ENCODE results near the gene TRMT2B. TPM values are rescaled to one million over a fixed set of nuclear protein-coding genes. Genes with fewer than 3 reads are reported as not detected.
"Not testable (repeated sequence)": the region's sequence is repeated elsewhere in the genome, so short reads cannot be mapped to it uniquely, and the experiment has no call there.

TRMT2B gene
- total RNA-seq, 2 donors from 2014 or later: 14.1 to 19.8 TPM

DNA sequence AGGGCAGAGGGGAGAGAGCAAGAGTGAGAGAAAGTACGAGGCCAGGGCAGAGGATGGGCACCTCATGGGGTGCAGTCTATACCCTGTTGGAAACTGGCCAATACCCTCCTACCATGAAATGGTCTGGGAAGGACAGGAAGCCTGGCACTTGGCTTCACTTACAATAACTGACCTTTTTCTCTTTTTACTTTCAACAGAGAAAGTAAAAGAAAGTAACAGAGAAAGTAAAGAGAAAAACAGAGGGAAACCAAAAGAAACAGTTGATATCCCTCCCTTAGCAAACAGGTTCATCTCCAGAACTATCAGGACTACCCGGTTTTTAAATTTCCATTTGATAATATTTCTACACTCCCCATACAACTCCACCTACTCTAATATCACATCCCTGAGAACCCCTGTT, 61.8 kb downstream of the TRMT2B start:
- H3K27me3 Mint-ChIP-seq (ENCODE audit: insufficient read depth): no peaks in the 10 kb centered on the region
- H3K4me3 ChIP-seq (ENCODE audit: low read length): no peak overlapping the region
- peaks cover 46% of the 10 kb centered on the region for H3K9me3 Mint-ChIP-seq
- H3K4me1 Mint-ChIP-seq: no peaks in the 10 kb centered on the region
- H3K4me3 Mint-ChIP-seq: no peak overlapping the region
- H3K9me3 ChIP-seq (ENCODE audit: control insufficient read depth, low read length): no peaks in the 10 kb centered on the region
- H3K27ac ChIP-seq (ENCODE audit: low read depth, low read length): no peak overlapping the region
- H3K27me3 ChIP-seq (ENCODE audit: control insufficient read depth, insufficient read depth, low read length, poor library complexity, severe bottlenecking): no peaks in the 10 kb centered on the region
- 75 to 94% methylated on average over 1 to 2 of the region's 2 CpGs for WGBS, 2 experiments (ENCODE audit: insufficient coverage in 1 of 2, insufficient read length in 1 of 2)
- no peaks in the 10 kb centered on the region for H3K4me1 ChIP-seq (ENCODE audit: control insufficient read depth, insufficient read depth, low read length)
- no peak overlapping the region for H3K27ac Mint-ChIP-seq
- no peak for DNase-seq
- no peaks in the 10 kb centered on the region for H3K36me3 ChIP-seq (ENCODE audit: control insufficient read depth, insufficient read depth, low read length)
- TF ChIP-seq, protein P1, sequence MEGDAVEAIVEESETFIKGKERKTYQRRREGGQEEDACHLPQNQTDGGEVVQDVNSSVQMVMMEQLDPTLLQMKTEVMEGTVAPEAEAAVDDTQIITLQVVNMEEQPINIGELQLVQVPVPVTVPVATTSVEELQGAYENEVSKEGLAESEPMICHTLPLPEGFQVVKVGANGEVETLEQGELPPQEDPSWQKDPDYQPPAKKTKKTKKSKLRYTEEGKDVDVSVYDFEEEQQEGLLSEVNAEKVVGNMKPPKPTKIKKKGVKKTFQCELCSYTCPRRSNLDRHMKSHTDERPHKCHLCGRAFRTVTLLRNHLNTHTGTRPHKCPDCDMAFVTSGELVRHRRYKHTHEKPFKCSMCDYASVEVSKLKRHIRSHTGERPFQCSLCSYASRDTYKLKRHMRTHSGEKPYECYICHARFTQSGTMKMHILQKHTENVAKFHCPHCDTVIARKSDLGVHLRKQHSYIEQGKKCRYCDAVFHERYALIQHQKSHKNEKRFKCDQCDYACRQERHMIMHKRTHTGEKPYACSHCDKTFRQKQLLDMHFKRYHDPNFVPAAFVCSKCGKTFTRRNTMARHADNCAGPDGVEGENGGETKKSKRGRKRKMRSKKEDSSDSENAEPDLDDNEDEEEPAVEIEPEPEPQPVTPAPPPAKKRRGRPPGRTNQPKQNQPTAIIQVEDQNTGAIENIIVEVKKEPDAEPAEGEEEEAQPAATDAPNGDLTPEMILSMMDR (conservative IDR thresholded peaks at IDR 0.05): no peak
- H3K9ac ChIP-seq (ENCODE audit: extremely low read depth, low read length, poor library complexity, severe bottlenecking): no peak overlapping the region
- no peaks in the 10 kb centered on the region for H3K36me3 Mint-ChIP-seq (ENCODE audit: low read depth)

DNA sequence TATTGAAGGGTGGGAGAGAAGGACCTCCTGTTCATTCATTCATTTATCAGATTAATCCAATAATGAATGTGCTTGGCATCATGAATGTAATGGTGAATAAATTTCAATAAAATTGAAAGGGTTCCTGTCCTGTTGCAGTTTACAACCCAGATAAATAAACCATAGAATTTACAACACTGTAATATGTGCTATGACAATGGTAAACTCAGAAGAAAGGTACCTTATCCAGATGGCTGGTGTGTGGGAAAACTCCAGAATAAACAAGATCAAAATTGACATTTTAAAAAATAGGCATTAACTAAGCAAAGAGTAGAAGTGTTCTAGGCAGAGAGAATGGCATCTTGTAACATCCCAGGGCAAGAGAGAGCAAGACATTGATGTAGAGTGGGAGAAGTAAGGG, 67.1 kb downstream of the TRMT2B start:
- Histone ChIP-seq H3K27me3 (ENCODE audit: control insufficient read depth, insufficient read depth, low read length, poor library complexity, severe bottlenecking) (no peaks in the 10 kb centered on the region), H3K36me3 (ENCODE audit: control insufficient read depth, insufficient read depth, low read length) (no peaks in the 10 kb centered on the region), H3K9ac (ENCODE audit: extremely low read depth, low read length, poor library complexity, severe bottlenecking) (no peak overlapping the region), H3K9me3 (ENCODE audit: control insufficient read depth, low read length) (no peaks in the 10 kb centered on the region), H3K27ac (ENCODE audit: low read depth, low read length) (no peak overlapping the region), H3K4me3 (ENCODE audit: low read length) (no peak overlapping the region), H3K4me1 (ENCODE audit: control insufficient read depth, insufficient read depth, low read length) (no peaks in the 10 kb centered on the region)
- Mint-ChIP-seq H3K4me3 (no peak overlapping the region), H3K9me3 (peaks cover 56% of the 10 kb centered on the region), H3K27ac (no peak overlapping the region), H3K4me1 (no peaks in the 10 kb centered on the region), H3K27me3 (ENCODE audit: insufficient read depth) (no peaks in the 10 kb centered on the region), H3K36me3 (ENCODE audit: low read depth) (no peaks in the 10 kb centered on the region)
- TF ChIP-seq, protein P1 (conservative IDR thresholded peaks at IDR 0.05): no peak
- no peak for DNase-seq

DNA sequence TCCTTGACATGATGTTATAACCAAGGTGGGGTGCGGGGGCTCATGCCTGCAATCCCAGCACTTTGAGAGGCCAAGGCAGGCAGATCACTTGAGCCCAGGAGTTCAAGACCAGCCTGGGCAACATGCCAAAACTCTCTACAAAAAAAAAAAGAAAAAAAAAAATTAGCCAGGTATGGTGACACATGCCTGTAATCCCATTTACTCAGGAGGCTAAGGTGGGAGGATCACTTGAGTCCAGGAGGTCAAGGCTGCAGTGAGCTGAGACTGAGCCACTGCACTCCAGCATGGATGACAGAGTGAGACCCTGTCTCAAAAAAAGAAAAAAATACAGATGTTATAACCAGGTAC, 70.4 kb downstream of the TRMT2B start:
- not testable (repeated sequence) for H3K4me3 Mint-ChIP-seq; H3K27ac Mint-ChIP-seq; H3K27ac ChIP-seq (ENCODE audit: low read depth, low read length); H3K4me1 Mint-ChIP-seq; H3K9ac ChIP-seq (ENCODE audit: extremely low read depth, low read length, poor library complexity, severe bottlenecking); DNase-seq; H3K27me3 Mint-ChIP-seq (ENCODE audit: insufficient read depth); H3K4me1 ChIP-seq (ENCODE audit: control insufficient read depth, insufficient read depth, low read length); H3K36me3 Mint-ChIP-seq (ENCODE audit: low read depth); H3K4me3 ChIP-seq (ENCODE audit: low read length); H3K27me3 ChIP-seq (ENCODE audit: control insufficient read depth, insufficient read depth, low read length, poor library complexity, severe bottlenecking); H3K36me3 ChIP-seq (ENCODE audit: control insufficient read depth, insufficient read depth, low read length); H3K9me3 ChIP-seq (ENCODE audit: control insufficient read depth, low read length)
- H3K9me3 Mint-ChIP-seq: peaks cover 61% of the 10 kb centered on the region
- no CpG with 5 or more reads among the region's 1 CpG for WGBS, 2 experiments (ENCODE audit: insufficient coverage in 1 of 2, insufficient read length in 1 of 2)
